Osteocyte (in vitro differentiated cells): ENCODE data around the gene ZBTB17. TPM values are rescaled to one million over a fixed set of nuclear protein-coding genes. Genes with fewer than 3 reads are reported as not detected.
A peak's percentile ranks its signal among the peaks of the same experiment; 100 is the strongest.

Source experiments
- DNase-seq: peaks from one replicate; pipeline ENCODE4 v3.0.0; 2021; ENCODE audit warnings: mixed read lengths; ENCODE audit not compliant: unreplicated experiment; ENCODE audit errors: extremely low spot score
- H3K27ac Mint-ChIP-seq: one replicate; pipeline ENCODE4 v1.8.0; 2021; ENCODE audit warnings: mild to moderate bottlenecking, mixed read lengths; ENCODE audit not compliant: unreplicated experiment
- H3K27me3 Mint-ChIP-seq: one replicate; pipeline ENCODE4 v1.8.0; 2021; ENCODE audit warnings: mixed read lengths; ENCODE audit not compliant: unreplicated experiment
- H3K36me3 Mint-ChIP-seq: one replicate; pipeline ENCODE4 v1.8.0; 2021; ENCODE audit warnings: mixed read lengths; ENCODE audit not compliant: unreplicated experiment
- H3K4me1 Mint-ChIP-seq: one replicate; pipeline ENCODE4 v1.8.0; 2021; ENCODE audit warnings: mixed read lengths; ENCODE audit not compliant: unreplicated experiment
- H3K4me3 Mint-ChIP-seq: one replicate; pipeline ENCODE4 v1.8.0; 2021; ENCODE audit warnings: mild to moderate bottlenecking, moderate library complexity, mixed read lengths; ENCODE audit not compliant: unreplicated experiment
- H3K9me3 Mint-ChIP-seq: one replicate; pipeline ENCODE4 v1.8.0; 2021; ENCODE audit warnings: mixed read lengths; ENCODE audit not compliant: unreplicated experiment
- CTCF ChIP-seq: fragments of 200-600 bp; sonication (generic); IDR thresholded peaks from 2 replicates; pipeline ENCODE4 v1.5.0; 2021; ENCODE audit warnings: antibody characterized with exemption, mild to moderate bottlenecking, moderate library complexity
- total RNA-seq: library from RNA; stranded (reverse); gene quantifications from 2 replicates; pipeline ENCODE4 v1.2.1, GENCODE V29; 2021

ZBTB17 gene
- total RNA-seq, 1 donor from 2014 or later = 37.2 TPM

DNA sequence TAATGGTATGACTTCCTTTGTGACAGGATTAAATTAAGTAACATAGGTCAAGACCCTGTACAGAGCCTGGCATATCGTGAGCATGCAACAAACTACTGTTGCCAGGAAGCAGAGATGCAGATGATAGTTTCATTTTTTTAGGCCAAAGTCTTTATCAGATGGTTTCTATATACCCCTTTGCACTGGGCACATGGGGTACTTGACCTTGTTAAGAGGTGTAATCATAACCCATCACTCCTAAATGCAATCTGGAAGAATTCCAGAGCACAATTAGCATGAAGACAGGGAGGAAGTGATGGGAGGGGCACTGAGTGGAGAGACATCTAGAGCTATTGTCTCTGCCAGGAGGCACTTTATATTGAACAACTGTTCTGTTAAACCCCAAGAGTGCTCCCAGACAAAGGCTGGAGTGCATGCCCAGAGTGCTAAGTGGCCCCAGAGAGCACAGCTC, 22.1 kb downstream of the ZBTB17 start:
- peaks cover 80% of the 10 kb centered on the region for H3K4me1 Mint-ChIP-seq
- TF ChIP-seq CTCF = no peak
- H3K27me3 Mint-ChIP-seq = no peaks in the 10 kb centered on the region
- peaks cover 4% of the 10 kb centered on the region for H3K36me3 Mint-ChIP-seq
- H3K9me3 Mint-ChIP-seq = no peaks in the 10 kb centered on the region
- peak overlapping the region; percentile 62 for H3K27ac Mint-ChIP-seq
- no peak for DNase-seq
- H3K4me3 Mint-ChIP-seq = no peak overlapping the region

- no peak for TF ChIP-seq CTCF
- no peak overlapping the region for H3K4me3 Mint-ChIP-seq
- DNase-seq = no peak
- peaks cover 80% of the 10 kb centered on the region for H3K4me1 Mint-ChIP-seq
- H3K9me3 Mint-ChIP-seq = no peaks in the 10 kb centered on the region
- H3K27ac Mint-ChIP-seq = peak overlapping the region; percentile 62
- peaks cover 4% of the 10 kb centered on the region for H3K36me3 Mint-ChIP-seq
- H3K27me3 Mint-ChIP-seq = no peaks in the 10 kb centered on the region
Measured at GRCh38 chr1:15953294-15953771, 22.6 kb downstream of the ZBTB17 start.

GRCh38 chr1:15952317-15953258, 23.3 kb downstream of the ZBTB17 start:
- Mint-ChIP-seq H3K4me1 (peaks cover 80% of the 10 kb centered on the region), H3K9me3 (no peaks in the 10 kb centered on the region), H3K4me3 (peak overlapping the region; percentile 15), H3K27ac (peak overlapping the region; percentile 97), H3K36me3 (peaks cover 8% of the 10 kb centered on the region), H3K27me3 (no peaks in the 10 kb centered on the region)
- peak; percentile 83 for DNase-seq
- TF ChIP-seq CTCF = no peak

DNA sequence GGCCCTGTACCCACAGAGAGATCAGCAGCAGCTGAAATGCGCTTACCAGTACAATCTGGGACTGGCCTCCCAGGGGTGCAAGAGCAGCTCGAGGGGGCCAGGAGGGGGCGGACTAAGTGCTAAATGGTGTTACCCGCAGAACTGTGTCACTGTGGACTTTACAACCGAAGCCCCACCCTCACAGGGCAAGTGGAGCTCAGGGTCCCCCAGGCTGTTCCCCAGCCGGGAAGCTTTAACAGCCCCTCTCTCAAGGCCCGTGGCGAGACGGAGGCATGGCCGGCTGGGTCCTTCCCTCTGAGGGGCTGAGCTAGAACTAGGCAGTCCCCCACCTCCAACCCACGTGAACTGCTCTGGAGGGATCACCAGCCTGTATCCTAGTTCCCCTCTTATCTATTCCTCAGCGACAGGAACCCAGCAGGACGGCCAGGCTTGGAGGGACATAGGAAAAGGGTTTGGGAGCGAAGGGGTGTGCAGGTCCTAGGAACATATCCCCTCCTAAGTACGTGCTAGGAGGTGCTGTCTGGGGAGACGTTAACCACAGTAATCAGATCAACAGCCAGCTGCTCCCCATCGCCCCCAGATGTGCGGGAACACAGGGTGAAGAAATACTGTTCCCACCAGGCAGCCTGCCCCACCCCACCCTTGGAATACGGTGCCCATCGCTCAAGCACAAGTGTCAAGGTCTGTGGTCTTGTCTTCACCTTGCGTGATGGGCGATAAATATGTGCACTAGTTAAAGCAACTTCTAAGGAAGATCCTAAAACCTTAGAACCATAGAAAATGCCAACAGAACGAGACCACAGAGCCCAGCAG, 24.4 kb downstream of the ZBTB17 start:
- H3K27ac Mint-ChIP-seq = peak overlapping the region; percentile 97

More for the DNA sequence above, 24.4 kb downstream of the ZBTB17 start:
- peak overlapping the region; percentile 44 for H3K4me3 Mint-ChIP-seq
- H3K9me3 Mint-ChIP-seq = no peaks in the 10 kb centered on the region
- H3K4me1 Mint-ChIP-seq = peaks cover 72% of the 10 kb centered on the region
- TF ChIP-seq CTCF = no peak
- no peaks in the 10 kb centered on the region for H3K27me3 Mint-ChIP-seq
- H3K36me3 Mint-ChIP-seq = peaks cover 8% of the 10 kb centered on the region
- DNase-seq = no peak
